GM18858 (cell line): ENCODE results near the gene ZNF358.

Experiments
- ATAC-seq: cut with Tn5 transposase; IDR thresholded peaks from one replicate; pipeline ENCODE4 v1.9.1; 2021; ENCODE audit not compliant: unreplicated experiment

Gene ZNF358

GRCh38 chr19:7488736-7489353 is 27.1 kb upstream of the ZNF358 start, which contains the start of gene PEX11G:
Gene PEX11G (minus strand): TSS chr19:7489035. CDS start chr19:7489010, 25 bp downstream.
- ATAC-seq, result no peak

- no peak for ATAC-seq
Observed at GRCh38 chr19:7489609-7490044, 26.3 kb upstream of the ZNF358 start.

GRCh38 chr19:7492142-7492541 is 23.8 kb upstream of the ZNF358 start:
- ATAC-seq, result no peak

- no peak for ATAC-seq
Observed at GRCh38 chr19:7492558-7492957, 23.3 kb upstream of the ZNF358 start.

GRCh38 chr19:7494416-7495098 is 21.3 kb upstream of the ZNF358 start:
- no peak for ATAC-seq

GRCh38 chr19:7497292-7497691 is 18.6 kb upstream of the ZNF358 start:
- ATAC-seq, result no peak

GRCh38 chr19:7500811-7501450 is 15.0 kb upstream of the ZNF358 start:
- ATAC-seq, result no peak

GRCh38 chr19:7502552-7502951 is 13.4 kb upstream of the ZNF358 start:
- no peak for ATAC-seq

GRCh38 chr19:7504684-7505083 is 11.2 kb upstream of the ZNF358 start:
- ATAC-seq, result no peak

GRCh38 chr19:7505288-7505681 is 10.6 kb upstream of the ZNF358 start:
- ATAC-seq, result no peak

GRCh38 chr19:7505682-7506384 is 10.1 kb upstream of the ZNF358 start:
- ATAC-seq, result no peak

- no peak for ATAC-seq
Observed at GRCh38 chr19:7506385-7507328, 9.2 kb upstream of the ZNF358 start.

- ATAC-seq, result no peak
Observed at GRCh38 chr19:7507884-7508283, 8.0 kb upstream of the ZNF358 start.

GRCh38 chr19:7509625-7510024 is 6.3 kb upstream of the ZNF358 start:
- no peak for ATAC-seq

GRCh38 chr19:7512400-7512851 is 3.5 kb upstream of the ZNF358 start:
- ATAC-seq, result no peak

GRCh38 chr19:7513809-7514642 is 1.9 kb upstream of the ZNF358 start:
- ATAC-seq, result no peak

GRCh38 chr19:7515110-7515644 is 726 bp upstream of the ZNF358 start:
- ATAC-seq, result no peak

GRCh38 chr19:7516333-7516732 is 430 bp downstream of the ZNF358 start:
- no peak for ATAC-seq

GRCh38 chr19:7516878-7517277 is 975 bp downstream of the ZNF358 start:
- ATAC-seq, result no peak
